Measurements from ENCODE around the gene BNIP2.

- no peak for TF ChIP-seq CTCF (IDR thresholded peaks at IDR 0.05)
- no peak for TF ChIP-seq POLR2A (IDR thresholded peaks at IDR 0.05; ENCODE audit: low read depth)
- TF ChIP-seq POLR2AphosphoS5 (IDR thresholded peaks at IDR 0.05) = no peak
- TF ChIP-seq EP300 (IDR thresholded peaks at IDR 0.05) = no peak
These were observed 52.9 kb downstream of the BNIP2 start for GRCh38 chr15:59636184-59636583.
